ENCODE data around the gene MIER3. TPM values are rescaled to one million over a fixed set of nuclear protein-coding genes. Genes with fewer than 3 reads are reported as not detected.

MIER3 gene
- total and polyA plus RNA-seq, 2 of the 13 experiments (the other 11 are each of a cell fraction or from before 2014, with no cell fraction given) = 14.6 to 38.8 TPM

DNA sequence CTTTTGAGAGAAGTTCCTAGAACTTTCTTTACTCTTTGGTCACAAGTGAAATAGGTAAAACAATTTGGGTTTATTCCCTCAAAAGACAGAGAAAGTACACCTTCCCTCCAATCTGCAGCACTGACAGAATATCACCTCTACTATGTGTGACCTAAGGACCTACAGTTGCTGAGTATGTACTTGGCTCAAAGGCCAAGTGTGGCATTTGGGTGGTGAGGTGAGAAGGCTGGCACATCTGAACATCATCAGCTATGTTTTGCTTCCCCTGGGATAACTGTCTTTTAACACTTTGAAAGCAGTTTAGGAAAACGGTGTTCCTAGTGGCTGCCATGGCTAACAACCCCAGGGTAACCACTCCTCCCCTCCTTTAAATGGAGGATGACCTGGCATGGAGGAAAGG, 17.6 kb downstream of the MIER3 start:
- TF ChIP-seq, protein P1, sequence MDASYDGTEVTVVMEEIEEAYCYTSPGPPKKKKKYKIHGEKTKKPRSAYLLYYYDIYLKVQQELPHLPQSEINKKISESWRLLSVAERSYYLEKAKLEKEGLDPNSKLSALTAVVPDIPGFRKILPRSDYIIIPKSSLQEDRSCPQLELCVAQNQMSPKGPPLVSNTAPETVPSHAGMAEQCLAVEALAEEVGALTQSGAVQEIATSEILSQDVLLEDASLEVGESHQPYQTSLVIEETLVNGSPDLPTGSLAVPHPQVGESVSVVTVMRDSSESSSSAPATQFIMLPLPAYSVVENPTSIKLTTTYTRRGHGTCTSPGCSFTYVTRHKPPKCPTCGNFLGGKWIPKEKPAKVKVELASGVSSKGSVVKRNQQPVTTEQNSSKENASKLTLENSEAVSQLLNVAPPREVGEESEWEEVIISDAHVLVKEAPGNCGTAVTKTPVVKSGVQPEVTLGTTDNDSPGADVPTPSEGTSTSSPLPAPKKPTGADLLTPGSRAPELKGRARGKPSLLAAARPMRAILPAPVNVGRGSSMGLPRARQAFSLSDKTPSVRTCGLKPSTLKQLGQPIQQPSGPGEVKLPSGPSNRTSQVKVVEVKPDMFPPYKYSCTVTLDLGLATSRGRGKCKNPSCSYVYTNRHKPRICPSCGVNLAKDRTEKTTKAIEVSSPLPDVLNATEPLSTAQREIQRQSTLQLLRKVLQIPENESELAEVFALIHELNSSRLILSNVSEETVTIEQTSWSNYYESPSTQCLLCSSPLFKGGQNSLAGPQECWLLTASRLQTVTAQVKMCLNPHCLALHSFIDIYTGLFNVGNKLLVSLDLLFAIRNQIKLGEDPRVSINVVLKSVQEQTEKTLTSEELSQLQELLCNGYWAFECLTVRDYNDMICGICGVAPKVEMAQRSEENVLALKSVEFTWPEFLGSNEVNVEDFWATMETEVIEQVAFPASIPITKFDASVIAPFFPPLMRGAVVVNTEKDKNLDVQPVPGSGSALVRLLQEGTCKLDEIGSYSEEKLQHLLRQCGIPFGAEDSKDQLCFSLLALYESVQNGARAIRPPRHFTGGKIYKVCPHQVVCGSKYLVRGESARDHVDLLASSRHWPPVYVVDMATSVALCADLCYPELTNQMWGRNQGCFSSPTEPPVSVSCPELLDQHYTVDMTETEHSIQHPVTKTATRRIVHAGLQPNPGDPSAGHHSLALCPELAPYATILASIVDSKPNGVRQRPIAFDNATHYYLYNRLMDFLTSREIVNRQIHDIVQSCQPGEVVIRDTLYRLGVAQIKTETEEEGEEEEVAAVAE (CRISPR knock-in tag; IDR thresholded peaks at IDR 0.05; ENCODE audit: borderline replicate concordance) = no peak
- TF ChIP-seq, protein P2, sequence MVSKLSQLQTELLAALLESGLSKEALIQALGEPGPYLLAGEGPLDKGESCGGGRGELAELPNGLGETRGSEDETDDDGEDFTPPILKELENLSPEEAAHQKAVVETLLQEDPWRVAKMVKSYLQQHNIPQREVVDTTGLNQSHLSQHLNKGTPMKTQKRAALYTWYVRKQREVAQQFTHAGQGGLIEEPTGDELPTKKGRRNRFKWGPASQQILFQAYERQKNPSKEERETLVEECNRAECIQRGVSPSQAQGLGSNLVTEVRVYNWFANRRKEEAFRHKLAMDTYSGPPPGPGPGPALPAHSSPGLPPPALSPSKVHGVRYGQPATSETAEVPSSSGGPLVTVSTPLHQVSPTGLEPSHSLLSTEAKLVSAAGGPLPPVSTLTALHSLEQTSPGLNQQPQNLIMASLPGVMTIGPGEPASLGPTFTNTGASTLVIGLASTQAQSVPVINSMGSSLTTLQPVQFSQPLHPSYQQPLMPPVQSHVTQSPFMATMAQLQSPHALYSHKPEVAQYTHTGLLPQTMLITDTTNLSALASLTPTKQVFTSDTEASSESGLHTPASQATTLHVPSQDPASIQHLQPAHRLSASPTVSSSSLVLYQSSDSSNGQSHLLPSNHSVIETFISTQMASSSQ (IDR thresholded peaks at IDR 0.05; ENCODE audit: low read depth) = no peak
- TF ChIP-seq, protein P2 (CRISPR knock-in tag; IDR thresholded peaks at IDR 0.05; ENCODE audit: borderline replicate concordance) = no peak
- no peak for TF ChIP-seq SMARCE1 (IDR thresholded peaks at IDR 0.05; ENCODE audit: borderline replicate concordance)
- TF ChIP-seq, protein P3, sequence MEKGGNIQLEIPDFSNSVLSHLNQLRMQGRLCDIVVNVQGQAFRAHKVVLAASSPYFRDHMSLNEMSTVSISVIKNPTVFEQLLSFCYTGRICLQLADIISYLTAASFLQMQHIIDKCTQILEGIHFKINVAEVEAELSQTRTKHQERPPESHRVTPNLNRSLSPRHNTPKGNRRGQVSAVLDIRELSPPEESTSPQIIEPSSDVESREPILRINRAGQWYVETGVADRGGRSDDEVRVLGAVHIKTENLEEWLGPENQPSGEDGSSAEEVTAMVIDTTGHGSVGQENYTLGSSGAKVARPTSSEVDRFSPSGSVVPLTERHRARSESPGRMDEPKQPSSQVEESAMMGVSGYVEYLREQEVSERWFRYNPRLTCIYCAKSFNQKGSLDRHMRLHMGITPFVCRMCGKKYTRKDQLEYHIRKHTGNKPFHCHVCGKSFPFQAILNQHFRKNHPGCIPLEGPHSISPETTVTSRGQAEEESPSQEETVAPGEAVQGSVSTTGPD (CRISPR knock-in tag; IDR thresholded peaks at IDR 0.05) = no peak
- FAIRE-seq (no peak), ATAC-seq (no peak), DNase-seq (ENCODE audit: low spot score) (no peak)
- Histone ChIP-seq H3K79me2 (ENCODE audit: insufficient read depth, low read length) (no peaks in the 10 kb centered on the region), H3K4me1 (ENCODE audit: insufficient read depth, low read length) (peaks cover 5% of the 10 kb centered on the region), H3K9ac (ENCODE audit: insufficient read depth, low read depth, low read length) (no peak overlapping the region), H3K4me3 (replicated peaks in 1 of 3; ENCODE audit: insufficient read depth in 1 of 3, low read depth in 2 of 3, low read length in 3 of 3) (no peak overlapping the region), H4K20me1 (ENCODE audit: insufficient read depth, low read length) (no peaks in the 10 kb centered on the region), H3K4me2 (ENCODE audit: low read depth, low read length) (no peak overlapping the region), H2AFZ (ENCODE audit: low read length) (no peak overlapping the region), H3K27me3 (ENCODE audit: control insufficient read depth in 1 of 2, insufficient read depth in 2 of 2, low read length in 2 of 2) (no peaks in the 10 kb centered on the region), H3K27ac (ENCODE audit: extremely low read length, insufficient read depth, low read length) (no peak overlapping the region), H3K36me3 (replicated peaks in 1 of 2; ENCODE audit: control insufficient read depth in 1 of 2, insufficient read depth in 2 of 2, low read length in 2 of 2) (peaks cover 22 to 70% of the 10 kb centered on the region in 2 experiments), H3K9me3 (ENCODE audit: low read length) (no peaks in the 10 kb centered on the region)
- POLR2A ChIA-PET = no interaction called here
- in situ Hi-C loops (cut with HindIII; ENCODE audit: extremely low pct_ligation_motif_present, low pct_unique_long_range_greater_than_20kb) (no loop called here), intact Hi-C loops (cut with micrococcal nuclease; ENCODE audit: unreplicated experiment) (no loop called here)
- WGBS (ENCODE audit: low lambda C conversion rate) = 100% methylated on average over 1 of the region's 1 CpG
- CTCF ChIA-PET (ENCODE audit: low intra/inter-chr PET ratio, low total read pairs) = no interaction called here
- BruUV-seq (replicated peaks) = no TSS peak
